Lower leg skin (tissue), 4 donors: ENCODE data around the gene PNLDC1. TPM values are rescaled to one million over a fixed set of nuclear protein-coding genes. Genes with fewer than 3 reads are reported as not detected.
"Not testable (repeated sequence)": the region's sequence is repeated elsewhere in the genome, so short reads cannot be mapped to it uniquely, and the experiment has no call there.

Source experiments
- DNase-seq, 2 donors: peaks; one replicate each; pipeline ENCODE4 v3.0.0-alpha.2; 2019; ENCODE audit warnings: low spot score in 2 of 2
- H3K4me3 ChIP-seq: fragments of 200-600 bp; sonication (generic); 2 replicates; pipeline ENCODE4 v1.5.1; 2017; ENCODE audit warnings: mild to moderate bottlenecking, low read depth; ENCODE audit not compliant: poor library complexity, severe bottlenecking
- CTCF ChIP-seq, 3 donors: fragments of 450-650 bp; IDR thresholded peaks; one replicate each; pipeline ENCODE4 v1.5.1; 2016; ENCODE audit warnings: antibody characterized with exemption in 3 of 3, mild to moderate bottlenecking in 3 of 3, moderate library complexity in 2 of 3
- POLR2A ChIP-seq, 2 donors: fragments of 450-650 bp; IDR thresholded peaks; one replicate each; pipeline ENCODE4 v1.6.1; 2016 to 2017; ENCODE audit warnings: antibody characterized with exemption in 2 of 2, mild to moderate bottlenecking in 1 of 2, moderate library complexity in 1 of 2
- WGBS, 2 donors: methylation state at CpG; one replicate each; pipeline ENCODE4 v1.1.5; 2018; 5-methylcytosine and 5-hydroxymethylcytosine counted together
- intact Hi-C: fragments of 100-400 bp; cut with DNase I; formaldehyde crosslinking; loops from one replicate; pipeline ENCODE4 v1.15.0; 2023; ENCODE audit warnings: low total_unique reads
- total RNA-seq, 4 donors: library from RNA; depleted of rRNA; stranded (reverse); fragments of >200 nt; gene quantifications; one replicate each; pipeline ENCODE4 v1.1.0, GENCODE V29; 2016

Gene PNLDC1
- total RNA-seq, 4 donors from 2014 or later = 0.51 to 2.5 (median 1.0) TPM

GRCh38 chr6:159788753-159789376, 11.2 kb upstream of the PNLDC1 start:
- H3K4me3 ChIP-seq = peak overlapping the region; percentile 96
- peak; percentile 39 to 91 for DNase-seq
- TF ChIP-seq CTCF (IDR thresholded peaks at IDR 0.05) = no peak
- no peak for TF ChIP-seq POLR2A (IDR thresholded peaks at IDR 0.05)
- intact Hi-C loops = no loop called here
- 0 to 2% methylated on average over 40 to 58 of the region's 60 CpGs for WGBS, 2 donors

GRCh38 chr6:159789377-159790148, 10.5 kb upstream of the PNLDC1 start, which contains the start of gene TCP1:
TCP1 (minus strand) TSS chr6:159789602; CDS start chr6:159789468, 134 bp downstream.
- H3K4me3 ChIP-seq = peak within 1 kb of the TSS; percentile 96
- intact Hi-C loops = no loop called here
- peak; percentile 100 for DNase-seq
- TF ChIP-seq CTCF (IDR thresholded peaks at IDR 0.05) (no peak), POLR2A (IDR thresholded peaks at IDR 0.05) (peak in 1 of 2 donors; percentile 96)
- WGBS, 2 donors = 0% methylated on average over 62 to 64 of the region's 64 CpGs

GRCh38 chr6:159790149-159790955, 9.7 kb upstream of the PNLDC1 start, which contains the start of gene MRPL18:
MRPL18 (plus strand) TSS chr6:159790467; CDS start chr6:159790588, 121 bp downstream.
- intact Hi-C loops = no loop called here
- DNase-seq = peak; percentile 95 to 99

GRCh38 chr6:159790956-159791598, 9.0 kb upstream of the PNLDC1 start:
- TF ChIP-seq CTCF (IDR thresholded peaks at IDR 0.05) (no peak), POLR2A (IDR thresholded peaks at IDR 0.05) (no peak)
- DNase-seq = no peak
- intact Hi-C loops = no loop called here
- peak overlapping the region; percentile 36 for H3K4me3 ChIP-seq
- 14 to 15% methylated on average over 18 of the region's 18 CpGs for WGBS, 2 donors

More at GRCh38 chr6:159790149-159790955, 9.7 kb upstream of the PNLDC1 start, which contains the start of gene MRPL18:
- WGBS, 2 donors = 1% methylated on average over 50 to 56 of the region's 56 CpGs
- H3K4me3 ChIP-seq = peak within 1 kb of the TSS; percentile 96
- TF ChIP-seq POLR2A (IDR thresholded peaks at IDR 0.05) (peak in 1 of 2 donors; percentile 26), CTCF (IDR thresholded peaks at IDR 0.05) (no peak)

GRCh38 chr6:159794976-159795375, 5.1 kb upstream of the PNLDC1 start:
- WGBS, 2 donors = 58 to 74% methylated on average over 8 of the region's 8 CpGs
- H3K4me3 ChIP-seq, intact Hi-C loops, DNase-seq: not testable (repeated sequence)
